Muscle of arm (tissue), 12 donors: ENCODE data around the gene FAM228B. TPM values are rescaled to one million over a fixed set of nuclear protein-coding genes. Genes with fewer than 3 reads are reported as not detected.

ENCODE experiments used
- DNase-seq: peaks from one replicate; pipeline ENCODE4 v3.0.0-alpha.2; 2013
- polyA plus RNA-seq, 12 donors: library from polyadenylated mRNA; unstranded; fragments of 120-200 nt; gene quantifications; one replicate each; pipeline ENCODE4 v1.2.1, GENCODE V29; 2013; ENCODE audit not compliant: insufficient read length in 12 of 12

FAM228B gene
- polyA plus RNA-seq, 12 donors = 14.6 to 25.5 (median 19.2) TPM; not detected in 2

DNA sequence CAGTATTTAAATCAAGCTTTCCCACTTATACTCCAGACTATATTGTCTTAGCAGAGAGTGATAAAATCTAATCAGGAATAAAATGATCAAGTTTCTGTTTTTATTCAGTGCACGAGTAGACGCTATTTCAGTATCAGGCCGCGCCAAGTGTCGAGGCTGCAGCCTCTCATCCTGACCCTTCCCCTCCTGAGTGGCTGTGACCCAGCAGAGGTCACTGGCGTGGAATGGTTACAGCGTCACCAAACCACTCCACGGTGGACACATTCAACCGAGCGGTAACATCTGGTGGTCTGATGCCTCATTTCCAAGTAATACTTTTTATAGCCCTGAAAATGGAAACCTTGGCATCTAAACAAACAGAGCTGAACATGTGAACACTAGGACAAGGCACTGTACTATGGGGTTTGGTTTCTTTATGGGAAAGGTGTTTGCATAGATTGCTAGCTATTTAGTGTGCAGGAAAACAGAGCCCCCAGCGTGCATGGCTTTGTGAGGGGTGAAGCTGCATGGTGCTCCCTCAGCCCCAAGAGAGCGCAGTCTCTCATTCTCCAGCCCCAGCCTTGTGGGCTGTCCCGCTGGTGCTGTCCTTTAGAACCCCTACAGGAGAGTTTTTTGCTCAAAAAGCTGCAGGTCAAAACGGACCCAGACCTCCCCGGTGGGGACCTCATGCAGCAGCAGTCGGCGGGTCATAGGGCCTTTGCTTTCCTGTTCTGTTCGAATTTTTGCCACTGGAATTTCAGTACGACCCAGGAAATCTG lies 79.9 kb downstream of the FAM228B start:
- DNase-seq = no peak

DNA sequence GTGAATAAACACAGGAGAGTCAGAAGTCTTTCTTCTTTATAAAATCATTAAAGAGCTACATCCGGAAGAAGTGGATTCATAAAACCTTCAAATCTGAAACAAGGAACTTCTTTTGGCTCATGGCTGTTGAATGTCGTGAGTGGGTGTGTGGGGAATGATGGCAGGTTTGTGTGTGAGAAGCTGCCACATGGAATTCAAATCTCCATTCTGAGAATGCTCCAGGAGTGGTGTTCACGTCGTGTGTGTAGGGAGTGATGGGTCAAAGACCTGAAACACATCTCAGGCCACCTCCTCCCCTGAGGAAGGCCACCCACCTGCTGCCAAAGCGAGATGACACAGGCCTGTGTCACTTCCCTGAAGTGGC lies 80.5 kb downstream of the FAM228B start:
- DNase-seq = no peak

DNA sequence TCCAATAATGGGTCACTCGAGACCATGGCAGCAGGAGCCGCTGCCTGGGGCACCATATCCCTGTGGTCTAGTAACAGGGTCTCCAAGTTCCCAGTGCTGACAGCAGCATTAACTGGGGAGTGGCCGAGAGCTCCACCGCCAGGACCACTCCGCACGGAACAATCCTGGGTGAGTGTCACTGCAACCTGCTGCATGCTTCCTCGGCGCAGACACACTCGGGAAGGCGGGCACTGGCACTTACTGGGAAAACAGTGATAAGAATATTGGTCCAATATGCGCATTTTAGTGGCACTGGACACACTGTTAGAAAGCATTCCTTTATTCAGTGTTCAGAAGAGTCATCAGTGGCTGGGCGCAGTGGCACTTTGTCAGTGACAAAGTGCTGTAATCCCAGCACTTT lies 81.2 kb downstream of the FAM228B start:
- DNase-seq = no peak

DNA sequence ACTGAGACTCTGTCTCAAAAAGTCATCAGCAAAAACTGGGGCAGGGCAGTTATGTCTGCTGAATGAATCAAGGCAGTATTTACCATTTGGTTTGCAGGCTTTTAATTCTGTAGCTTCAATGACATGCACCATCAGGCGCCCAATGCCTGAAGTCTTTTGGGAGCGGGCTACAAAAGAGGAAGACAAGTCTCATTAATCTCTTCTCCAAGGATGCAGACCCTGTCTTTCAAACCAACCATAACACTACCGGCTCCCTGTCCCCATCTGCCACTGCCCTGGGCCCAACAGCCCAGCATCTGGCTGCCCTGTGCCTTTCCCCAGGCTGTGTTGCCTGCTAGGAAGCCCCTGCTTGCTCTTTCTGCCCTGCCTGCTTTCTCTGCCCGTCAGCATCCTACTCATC lies 81.9 kb downstream of the FAM228B start:
- DNase-seq = no peak

DNA sequence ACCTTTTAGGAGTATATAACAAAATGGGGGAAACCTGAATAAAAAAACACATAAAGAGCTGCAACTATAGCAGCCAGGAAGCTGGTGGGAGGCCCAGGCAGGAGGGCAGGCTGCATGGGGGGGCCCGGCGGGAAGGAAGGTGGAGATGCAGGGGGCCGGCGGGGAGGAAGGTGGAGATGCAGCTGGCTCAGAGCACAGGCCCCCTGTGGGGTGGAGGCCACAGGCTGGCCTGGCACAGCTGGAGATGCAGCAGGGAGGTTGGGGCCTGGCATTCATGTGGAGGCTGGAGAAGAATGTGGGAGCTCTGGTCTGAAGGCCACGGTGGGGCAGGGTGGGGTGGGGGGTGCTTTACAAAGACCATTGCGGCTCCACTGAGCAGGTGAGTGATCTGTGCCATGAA lies 83.0 kb downstream of the FAM228B start:
- no peak for DNase-seq

DNA sequence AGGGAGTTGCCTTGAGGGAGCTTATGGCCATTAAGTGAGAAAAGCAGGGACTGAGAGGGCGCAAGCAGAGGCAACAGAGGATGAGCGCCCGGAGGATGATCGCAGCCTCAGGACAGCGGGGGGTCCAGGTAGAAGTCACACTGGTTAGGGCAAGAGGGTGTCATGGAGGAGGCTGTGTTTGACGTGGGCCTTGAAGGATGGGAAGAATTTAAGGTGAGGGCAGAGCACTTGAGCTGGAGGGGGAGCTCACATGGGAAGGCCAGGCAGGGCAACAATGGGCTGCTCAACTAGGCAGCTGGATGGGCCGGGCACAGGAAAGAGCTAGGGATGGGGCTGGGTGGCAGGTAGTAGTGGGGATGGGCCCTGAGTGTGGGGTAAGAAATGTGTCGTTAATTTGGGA lies 83.4 kb downstream of the FAM228B start:
- no peak for DNase-seq

DNA sequence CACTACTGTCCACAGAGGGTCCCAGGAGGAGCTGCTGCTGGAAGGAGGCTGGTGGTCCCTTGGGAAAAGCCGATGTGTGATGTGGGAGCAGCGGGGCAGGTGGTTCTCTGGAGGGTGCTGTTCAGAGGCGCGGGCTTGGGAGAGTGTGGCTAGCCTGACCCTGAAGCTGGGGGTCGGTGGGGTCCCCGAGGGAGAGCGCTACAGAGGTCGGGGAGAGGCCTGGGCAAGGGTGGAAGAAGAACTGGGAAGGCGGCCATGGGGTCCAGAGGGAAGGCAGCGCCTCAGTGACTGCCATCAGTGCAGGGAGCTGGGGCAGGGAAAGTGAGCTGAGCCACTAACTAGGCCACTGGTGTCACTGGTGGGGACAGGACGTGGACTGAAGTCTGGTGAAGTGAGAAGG lies 84.1 kb downstream of the FAM228B start:
- no peak for DNase-seq

DNA sequence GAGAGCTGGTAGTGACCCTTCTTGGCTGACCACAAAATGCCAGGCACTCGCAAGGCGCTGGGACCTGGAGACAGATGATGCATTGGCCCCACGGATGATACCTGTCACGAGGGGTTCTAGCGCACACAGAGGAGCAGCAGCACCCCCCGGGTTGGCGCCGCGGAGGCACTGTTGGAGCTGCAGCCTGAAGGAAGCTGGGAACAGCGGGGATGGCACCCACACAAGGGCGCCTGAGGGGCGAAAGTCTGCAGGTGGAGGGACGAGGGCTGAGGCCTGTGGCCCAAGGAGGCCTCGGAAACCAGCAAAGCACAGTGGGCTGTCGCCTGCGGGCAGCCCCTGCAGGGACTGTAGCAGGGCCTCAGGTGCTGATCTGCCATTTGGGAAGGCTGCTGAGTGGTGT lies 85.2 kb downstream of the FAM228B start:
- no peak for DNase-seq

DNA sequence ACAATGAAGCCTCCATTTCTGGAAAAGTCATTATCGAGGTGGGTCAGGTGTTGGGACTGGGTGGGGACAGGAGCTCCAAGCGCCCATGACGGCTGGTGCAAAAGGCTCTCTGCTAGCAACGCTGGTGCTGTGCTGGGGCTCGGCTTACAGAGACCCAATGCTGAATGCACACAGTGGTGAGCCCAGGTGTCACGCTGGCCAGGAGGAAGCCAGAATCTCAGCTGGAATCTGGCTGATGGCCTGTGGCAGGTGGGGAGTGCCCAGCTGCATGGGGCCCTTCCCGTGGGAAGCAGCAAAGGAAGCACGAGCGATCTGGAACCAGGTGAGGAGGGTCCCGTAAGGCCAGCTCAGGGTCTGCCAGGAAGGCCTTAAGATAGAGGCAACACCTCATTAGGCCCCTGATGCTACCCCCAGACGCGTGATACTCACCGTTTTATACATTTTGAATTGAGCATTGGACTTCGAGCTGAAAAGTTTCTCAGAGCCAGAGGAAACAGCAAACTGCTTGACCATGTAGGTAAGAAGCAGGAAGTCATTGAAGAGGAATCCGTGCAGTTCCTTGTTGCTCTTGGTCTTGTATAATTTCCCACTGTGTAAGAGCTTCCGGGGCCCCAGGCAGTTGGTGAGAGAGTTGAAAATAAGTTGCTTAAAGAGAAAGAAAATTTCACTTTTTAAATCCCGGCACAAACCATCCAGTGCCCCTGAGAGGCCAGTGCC lies 86.3 kb downstream of the FAM228B start:
- no peak for DNase-seq

DNA sequence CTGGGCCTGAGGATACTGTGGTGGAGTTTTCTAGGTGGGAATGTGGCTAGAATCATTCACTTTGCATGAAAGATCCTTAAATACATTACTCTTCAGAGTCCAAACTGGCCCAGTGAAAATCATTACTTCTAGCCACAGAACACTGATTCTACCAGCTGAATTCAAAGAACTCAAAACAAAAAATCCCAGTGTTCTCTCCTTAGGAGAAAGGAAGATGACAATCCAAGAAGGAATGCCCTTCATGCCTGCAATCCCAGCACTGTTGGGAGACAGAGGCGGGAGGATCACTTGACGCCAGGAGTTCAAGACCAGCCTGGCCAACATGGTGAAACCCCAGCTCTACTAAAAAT lies 86.8 kb downstream of the FAM228B start:
- DNase-seq = no peak

DNA sequence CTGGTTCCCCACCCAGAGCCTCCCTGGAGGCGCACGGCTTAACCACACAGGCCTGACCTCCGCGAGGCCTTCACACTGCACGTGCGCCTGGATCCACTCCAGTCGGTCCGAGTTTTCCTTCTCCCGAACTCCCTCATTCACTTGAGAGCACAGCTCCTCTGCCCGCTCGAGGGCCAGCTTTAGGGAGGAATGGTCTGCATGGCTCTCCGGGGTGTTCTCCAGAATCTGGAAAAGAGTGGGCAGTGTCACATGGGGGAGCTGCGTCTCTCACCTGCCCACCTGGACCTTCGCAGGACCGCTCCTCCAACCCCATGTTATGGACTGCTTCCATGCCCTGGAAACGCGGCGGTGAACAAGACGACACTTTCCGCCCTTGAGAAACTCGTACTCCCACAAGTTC lies 87.5 kb downstream of the FAM228B start:
- DNase-seq = no peak

DNA sequence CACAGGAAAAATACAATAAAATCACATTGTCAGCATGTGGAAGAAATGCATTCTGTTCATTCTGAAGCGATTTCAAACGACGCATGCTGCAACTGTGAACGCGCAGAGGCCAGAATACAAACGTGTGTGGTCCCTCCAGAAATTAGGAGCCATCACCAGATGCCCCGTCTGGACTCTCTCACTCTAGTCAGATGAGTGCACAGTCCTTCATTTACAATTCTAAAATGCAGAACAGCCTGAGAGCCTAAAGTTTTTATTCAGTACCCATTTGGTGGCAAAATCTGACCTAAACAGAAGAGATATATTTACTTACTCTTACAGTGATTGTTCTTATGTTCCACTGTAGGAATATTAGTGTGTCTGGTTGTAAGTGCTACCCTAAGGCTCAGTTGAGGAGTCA lies 88.1 kb downstream of the FAM228B start:
- DNase-seq = no peak

DNA sequence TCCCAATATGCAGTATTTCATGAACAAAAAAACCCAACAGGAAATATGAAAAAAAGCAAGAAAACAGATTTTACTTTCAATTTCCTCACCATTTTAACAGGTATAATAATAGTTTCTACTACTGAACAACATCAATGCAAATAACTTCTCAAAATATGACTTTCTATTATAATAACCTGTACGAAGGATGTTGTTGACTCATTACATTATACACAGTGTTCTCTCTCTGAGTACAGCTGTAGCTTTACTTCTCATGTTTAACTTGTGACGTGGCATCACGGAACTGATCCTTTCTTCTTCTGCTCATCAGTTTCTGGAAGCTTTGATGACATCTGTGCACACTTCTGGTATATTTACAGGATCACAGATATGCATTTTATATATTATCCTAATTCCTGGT lies 91.6 kb downstream of the FAM228B start:
- no peak for DNase-seq

Other genes with a start within 250 kb of the FAM228B start
- gene ATAD2B, start 196.3 kb upstream of the FAM228B start, polyA plus RNA-seq = 10 to 100 TPM in 11 of 12 donors, not detected in 1; 10.7 to 19.5 (median 13.9) TPM
- gene UBXN2A, start 183.0 kb upstream of the FAM228B start, polyA plus RNA-seq = 10 to 100 TPM; 15.3 to 68.6 (median 20.9) TPM
- 1 to 10 TPM in 10 of 12 donors, not detected in 2; 1.8 to 3.1 (median 2.1) TPM for gene MFSD2B, start 113.4 kb upstream of the FAM228B start, polyA plus RNA-seq
- gene WDCP, start 76.1 kb upstream of the FAM228B start, polyA plus RNA-seq = 10 to 100 TPM in 10 of 12 donors, 1 to 10 TPM in 1, not detected in 1; 9.0 to 11.5 (median 11.0) TPM
- gene FKBP1B, start 73.7 kb upstream of the FAM228B start, polyA plus RNA-seq = 1 to 10 TPM in 10 of 12 donors, not detected in 2; 1.9 to 4.6 (median 2.9) TPM
- gene SF3B6, start 47.1 kb upstream of the FAM228B start, polyA plus RNA-seq = 100 to 1,000 TPM in 5 of 12 donors, 10 to 100 TPM in 6, not detected in 1; 67.7 to 139 (median 99.0) TPM
- 10 to 100 TPM in 11 of 12 donors, not detected in 1; 26.4 to 47.1 (median 31.7) TPM for gene TP53I3, start 38.6 kb upstream of the FAM228B start, polyA plus RNA-seq
- 1 to 10 TPM in 10 of 12 donors, not detected in 2; 1.0 to 2.5 (median 1.9) TPM for gene PFN4, start 135 bp upstream of the FAM228B start, polyA plus RNA-seq
- 1 to 10 TPM in 2 of 12 donors, under 1 TPM in 8, not detected in 2; 0.13 to 1.2 (median 0.60) TPM for gene FAM228A, start 51.6 kb downstream of the FAM228B start, polyA plus RNA-seq
- 10 to 100 TPM in 11 of 12 donors, not detected in 1; 18.4 to 27.5 (median 21.4) TPM for gene ITSN2, start 237.1 kb downstream of the FAM228B start, polyA plus RNA-seq